HepG2 (cell line): ENCODE measurements around the gene HAUS5. TPM values are rescaled to one million over a fixed set of nuclear protein-coding genes. Genes with fewer than 3 reads are reported as not detected.

ENCODE experiments used
- CREBL2 ChIP-seq: sonication (generic); formaldehyde crosslinking; IDR thresholded peaks from 2 replicates; pipeline ENCODE4 v1.8.1; 2023; ENCODE audit warnings: missing genetic modification reagents, mild to moderate bottlenecking, borderline replicate concordance
- E2F1 ChIP-seq: sonication (generic); formaldehyde crosslinking; IDR thresholded peaks from 2 replicates; pipeline ENCODE4 v1.5.0; 2020; ENCODE audit warnings: missing genetic modification reagents
- FOXA1 ChIP-seq, 2 experiments: fragments of 450-650 bp in 1 of 2; sonication (generic) in 1 of 2; formaldehyde crosslinking in 1 of 2; IDR thresholded peaks; 2 replicates each; pipeline versions ENCODE4 v1.4.0 to v1.6.1; 2016 to 2020; ENCODE audit warnings: missing genetic modification reagents in 1 of 2
- MXD4 ChIP-seq: IDR thresholded peaks from 2 replicates; pipeline ENCODE4 v1.6.1; 2016; ENCODE audit warnings: mild to moderate bottlenecking, missing biosample characterization, missing genetic modification reagents
- RNF2 ChIP-seq: fragments of 450-650 bp; conservative IDR thresholded peaks from 2 replicates; pipeline ENCODE4 v1.6.1; 2016; ENCODE audit warnings: low read depth
- TIGD3 ChIP-seq: sonication (generic); formaldehyde crosslinking; IDR thresholded peaks from 2 replicates; pipeline ENCODE4 v1.5.1; 2020; ENCODE audit warnings: mild to moderate bottlenecking, missing genetic modification reagents, borderline replicate concordance
- WIZ ChIP-seq: sonication (generic); formaldehyde crosslinking; IDR thresholded peaks from 2 replicates; pipeline ENCODE4 v1.5.1; 2020; ENCODE audit warnings: mild to moderate bottlenecking, missing genetic modification reagents
- ZBTB3 ChIP-seq: sonication (generic); formaldehyde crosslinking; IDR thresholded peaks from 2 replicates; pipeline ENCODE4 v1.4.0; 2020; ENCODE audit warnings: low read depth, mild to moderate bottlenecking, moderate library complexity, missing genetic modification reagents, borderline replicate concordance
- ZNF782 ChIP-seq: sonication (generic); formaldehyde crosslinking; IDR thresholded peaks from 2 replicates; pipeline ENCODE4 v1.4.0; 2020; ENCODE audit warnings: missing genetic modification reagents, mild to moderate bottlenecking, borderline replicate concordance
- polyA plus RNA-seq, 8 experiments: library from polyadenylated mRNA; depleted of rRNA in 3 of 8; stranded (reverse) in 7 of 8; unstranded in 1 of 8; fragments of >200 nt; fragmentation: Illumina TruSeq in 4 of 8; extraction: Trizol in 4 of 8; gene quantifications; 2 replicates each; pipeline versions ENCODE4 v1.2.1 to v1.2.3, GENCODE V29; 2011 to 2016; ENCODE audit warnings: low read depth in 4 of 8, missing spikeins in 1 of 8, mixed read lengths in 1 of 8; ENCODE audit not compliant: insufficient read depth in 1 of 8
- total RNA-seq, 5 experiments: library from RNA; depleted of rRNA; stranded (reverse); fragments of >200 nt; fragmentation: Illumina TruSeq; extraction: Trizol; gene quantifications; 2 replicates each; pipeline ENCODE4 v1.2.3, GENCODE V29; 2016; ENCODE audit warnings: low read depth in 1 of 5
- TF ChIP-seq, protein P1 (sequence below): sonication (generic); formaldehyde crosslinking; IDR thresholded peaks from 2 replicates; pipeline ENCODE4 v1.9.0; 2021; ENCODE audit warnings: missing genetic modification reagents, borderline replicate concordance
- TF ChIP-seq, protein P2 (sequence below), 2 experiments: sonication (generic) in 1 of 2; formaldehyde crosslinking in 1 of 2; IDR thresholded peaks; 2 replicates each; pipeline versions ENCODE4 v1.5.1 to v1.6.1; 2011 to 2020; ENCODE audit warnings: borderline replicate concordance in 1 of 2, low read depth in 1 of 2, low read length in 1 of 2, mild to moderate bottlenecking in 1 of 2, missing genetic modification reagents in 1 of 2, moderate library complexity in 1 of 2
- TF ChIP-seq, protein P3 (sequence below): sonication (generic); formaldehyde crosslinking; IDR thresholded peaks from 2 replicates; pipeline ENCODE4 v1.4.0; 2020; ENCODE audit warnings: missing genetic modification reagents; ENCODE audit errors: not compliant biosample characterization
- TF ChIP-seq, protein P4 (sequence below): sonication (generic); formaldehyde crosslinking; conservative IDR thresholded peaks from 2 replicates; pipeline ENCODE4 v1.4.0; 2020; ENCODE audit warnings: missing genetic modification reagents
- TF ChIP-seq, protein P5 (sequence below): sonication (generic); formaldehyde crosslinking; IDR thresholded peaks from 2 replicates; pipeline ENCODE4 v1.5.0; 2020; ENCODE audit warnings: missing genetic modification reagents, mild to moderate bottlenecking, borderline replicate concordance

Gene HAUS5
- total and polyA plus RNA-seq, 2 of the 13 experiments (the other 11 are each of a cell fraction or from before 2014, with no cell fraction given) = 10.3 to 17.7 TPM

GRCh38 chr19:35612559-35613321 lies at the start of gene HAUS5 (continued):
- TF ChIP-seq TIGD3 (CRISPR knock-in tag) (no peak), CREBL2 (no peak), ZBTB3 (CRISPR knock-in tag) (0 out of 2 replicates have a peak, but pooled peaks have one; percentile 23), MXD4 (peak; percentile 68; the same call in 1 of the 2 replicates), RNF2 (no peak), WIZ (no peak), ZNF782 (CRISPR knock-in tag) (no peak), E2F1 (peak; percentile 91), FOXA1 (IDR thresholded peaks at IDR 0.05) (no peak), FOXA1 (CRISPR knock-in tag; IDR thresholded peaks at IDR 0.05) (peak; percentile 39; the same call in 1 of the 2 replicates)
- TF ChIP-seq, protein P1, sequence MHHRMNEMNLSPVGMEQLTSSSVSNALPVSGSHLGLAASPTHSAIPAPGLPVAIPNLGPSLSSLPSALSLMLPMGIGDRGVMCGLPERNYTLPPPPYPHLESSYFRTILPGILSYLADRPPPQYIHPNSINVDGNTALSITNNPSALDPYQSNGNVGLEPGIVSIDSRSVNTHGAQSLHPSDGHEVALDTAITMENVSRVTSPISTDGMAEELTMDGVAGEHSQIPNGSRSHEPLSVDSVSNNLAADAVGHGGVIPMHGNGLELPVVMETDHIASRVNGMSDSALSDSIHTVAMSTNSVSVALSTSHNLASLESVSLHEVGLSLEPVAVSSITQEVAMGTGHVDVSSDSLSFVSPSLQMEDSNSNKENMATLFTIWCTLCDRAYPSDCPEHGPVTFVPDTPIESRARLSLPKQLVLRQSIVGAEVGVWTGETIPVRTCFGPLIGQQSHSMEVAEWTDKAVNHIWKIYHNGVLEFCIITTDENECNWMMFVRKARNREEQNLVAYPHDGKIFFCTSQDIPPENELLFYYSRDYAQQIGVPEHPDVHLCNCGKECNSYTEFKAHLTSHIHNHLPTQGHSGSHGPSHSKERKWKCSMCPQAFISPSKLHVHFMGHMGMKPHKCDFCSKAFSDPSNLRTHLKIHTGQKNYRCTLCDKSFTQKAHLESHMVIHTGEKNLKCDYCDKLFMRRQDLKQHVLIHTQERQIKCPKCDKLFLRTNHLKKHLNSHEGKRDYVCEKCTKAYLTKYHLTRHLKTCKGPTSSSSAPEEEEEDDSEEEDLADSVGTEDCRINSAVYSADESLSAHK = no peak
- TF ChIP-seq, protein P2, sequence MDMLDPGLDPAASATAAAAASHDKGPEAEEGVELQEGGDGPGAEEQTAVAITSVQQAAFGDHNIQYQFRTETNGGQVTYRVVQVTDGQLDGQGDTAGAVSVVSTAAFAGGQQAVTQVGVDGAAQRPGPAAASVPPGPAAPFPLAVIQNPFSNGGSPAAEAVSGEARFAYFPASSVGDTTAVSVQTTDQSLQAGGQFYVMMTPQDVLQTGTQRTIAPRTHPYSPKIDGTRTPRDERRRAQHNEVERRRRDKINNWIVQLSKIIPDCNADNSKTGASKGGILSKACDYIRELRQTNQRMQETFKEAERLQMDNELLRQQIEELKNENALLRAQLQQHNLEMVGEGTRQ (IDR thresholded peaks at IDR 0.05; ENCODE audit: low read depth, low read length) = no peak
- TF ChIP-seq, protein P2 (CRISPR knock-in tag; IDR thresholded peaks at IDR 0.05; ENCODE audit: borderline replicate concordance) = no peak
- TF ChIP-seq, protein P3, sequence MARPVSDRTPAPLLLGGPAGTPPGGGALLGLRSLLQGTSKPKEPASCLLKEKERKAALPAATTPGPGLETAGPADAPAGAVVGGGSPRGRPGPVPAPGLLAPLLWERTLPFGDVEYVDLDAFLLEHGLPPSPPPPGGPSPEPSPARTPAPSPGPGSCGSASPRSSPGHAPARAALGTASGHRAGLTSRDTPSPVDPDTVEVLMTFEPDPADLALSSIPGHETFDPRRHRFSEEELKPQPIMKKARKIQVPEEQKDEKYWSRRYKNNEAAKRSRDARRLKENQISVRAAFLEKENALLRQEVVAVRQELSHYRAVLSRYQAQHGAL (CRISPR knock-in tag) = no peak
- TF ChIP-seq, protein P4, sequence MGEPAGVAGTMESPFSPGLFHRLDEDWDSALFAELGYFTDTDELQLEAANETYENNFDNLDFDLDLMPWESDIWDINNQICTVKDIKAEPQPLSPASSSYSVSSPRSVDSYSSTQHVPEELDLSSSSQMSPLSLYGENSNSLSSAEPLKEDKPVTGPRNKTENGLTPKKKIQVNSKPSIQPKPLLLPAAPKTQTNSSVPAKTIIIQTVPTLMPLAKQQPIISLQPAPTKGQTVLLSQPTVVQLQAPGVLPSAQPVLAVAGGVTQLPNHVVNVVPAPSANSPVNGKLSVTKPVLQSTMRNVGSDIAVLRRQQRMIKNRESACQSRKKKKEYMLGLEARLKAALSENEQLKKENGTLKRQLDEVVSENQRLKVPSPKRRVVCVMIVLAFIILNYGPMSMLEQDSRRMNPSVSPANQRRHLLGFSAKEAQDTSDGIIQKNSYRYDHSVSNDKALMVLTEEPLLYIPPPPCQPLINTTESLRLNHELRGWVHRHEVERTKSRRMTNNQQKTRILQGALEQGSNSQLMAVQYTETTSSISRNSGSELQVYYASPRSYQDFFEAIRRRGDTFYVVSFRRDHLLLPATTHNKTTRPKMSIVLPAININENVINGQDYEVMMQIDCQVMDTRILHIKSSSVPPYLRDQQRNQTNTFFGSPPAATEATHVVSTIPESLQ (CRISPR knock-in tag) = no peak
- TF ChIP-seq, protein P5, sequence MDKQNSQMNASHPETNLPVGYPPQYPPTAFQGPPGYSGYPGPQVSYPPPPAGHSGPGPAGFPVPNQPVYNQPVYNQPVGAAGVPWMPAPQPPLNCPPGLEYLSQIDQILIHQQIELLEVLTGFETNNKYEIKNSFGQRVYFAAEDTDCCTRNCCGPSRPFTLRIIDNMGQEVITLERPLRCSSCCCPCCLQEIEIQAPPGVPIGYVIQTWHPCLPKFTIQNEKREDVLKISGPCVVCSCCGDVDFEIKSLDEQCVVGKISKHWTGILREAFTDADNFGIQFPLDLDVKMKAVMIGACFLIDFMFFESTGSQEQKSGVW (CRISPR knock-in tag) = no peak
